Endothelial cell of umbilical vein (primary cell): ENCODE data around the gene GNPAT. TPM values are rescaled to one million over a fixed set of nuclear protein-coding genes. Genes with fewer than 3 reads are reported as not detected.

Experiments
- BruUV-seq: library from RNA; stranded (reverse); fragments of 400-500 nt; replicated peaks from 2 replicates; lab custom pipeline; 2021; lab: Mats Ljungman, UMichigan
- CTCF ChIA-PET: fragments of 300-600, 350-600 bp; sonication (Branson Sonifier 250); formaldehyde crosslinking; loops from one replicate; lab custom pipeline; 2021; ENCODE audit warnings: antibody characterized with exemption, inconsistent platforms; lab: Charles Lee
- POLR2A ChIA-PET: fragments of 300-600, 350-600 bp; sonication (Branson Sonifier 250); formaldehyde crosslinking; loops from one replicate; lab custom pipeline; 2021; ENCODE audit warnings: antibody characterized with exemption, inconsistent platforms; lab: Charles Lee
- DNase-seq: peaks from one replicate; pipeline ENCODE4 v3.0.0-alpha.2; 2011; ENCODE audit warnings: low read depth, low spot score
- FAIRE-seq: peaks from 2 replicates; lab custom pipeline; 2011; peaks lifted over from hg19 to GRCh38; lab: Jason Lieb, UNC
- H2AFZ ChIP-seq: 2 replicates; pipeline ENCODE4 v1.6.0; 2012; ENCODE audit warnings: low read depth, low read length, control low read depth, inconsistent platforms
- H3K27ac ChIP-seq: 2 replicates; pipeline ENCODE4 v1.5.1; 2011; ENCODE audit warnings: low read depth, mild to moderate bottlenecking, control low read depth, low read length, moderate library complexity; ENCODE audit not compliant: insufficient read depth
- H3K27me3 ChIP-seq, 2 experiments: 2 replicates each; pipeline versions ENCODE4 v1.6.0 to v1.6.1; 2011; ENCODE audit warnings: low read length in 2 of 2, mixed read lengths in 1 of 2; ENCODE audit not compliant: control insufficient read depth in 2 of 2, insufficient read depth in 2 of 2
- H3K36me3 ChIP-seq, 2 experiments: 2 replicates in 1 of 2; 3 replicates in 1 of 2; pipeline ENCODE4 v1.5.1; 2011; ENCODE audit warnings: low read length in 2 of 2, mild to moderate bottlenecking in 1 of 2, moderate library complexity in 1 of 2; ENCODE audit not compliant: control insufficient read depth in 2 of 2, insufficient read depth in 2 of 2; ENCODE audit errors: extremely low read depth in 1 of 2
- H3K4me1 ChIP-seq: 3 replicates; pipeline ENCODE4 v1.5.1; 2011; ENCODE audit warnings: mild to moderate bottlenecking, low read length; ENCODE audit not compliant: control insufficient read depth, insufficient read depth; ENCODE audit errors: extremely low read depth
- H3K4me2 ChIP-seq: 2 replicates; pipeline ENCODE4 v1.6.1; 2011; ENCODE audit warnings: low read length, control low read depth, mixed read lengths; ENCODE audit not compliant: insufficient read depth
- H3K4me3 ChIP-seq, 3 experiments: fragments of 200-600 bp in 1 of 3; sonication (generic), shearing (Covaris generic) in 1 of 3; replicated peaks in 1 of 3; 2 replicates each; pipeline ENCODE4 v1.5.1; 2011 to 2016; ENCODE audit warnings: control low read depth in 3 of 3, low read length in 3 of 3, mild to moderate bottlenecking in 2 of 3, inconsistent platforms in 1 of 3, low read depth in 1 of 3, moderate library complexity in 1 of 3; ENCODE audit not compliant: insufficient read depth in 1 of 3
- H3K79me2 ChIP-seq: 2 replicates; pipeline ENCODE4 v1.6.0; 2012; ENCODE audit warnings: low read length, inconsistent platforms; ENCODE audit not compliant: control insufficient read depth, insufficient read depth
- H3K9ac ChIP-seq: replicated peaks from 2 replicates; pipeline ENCODE3; 2011; ENCODE audit warnings: low read length, control low read depth; ENCODE audit not compliant: insufficient read depth; ENCODE audit errors: extremely low read depth
- H3K9me1 ChIP-seq: replicated peaks from 3 replicates; pipeline ENCODE4 v1.6.0; 2011; ENCODE audit warnings: mild to moderate bottlenecking, low read length; ENCODE audit not compliant: control insufficient read depth, insufficient read depth; ENCODE audit errors: extremely low read depth
- H3K9me3 ChIP-seq: replicated peaks from 2 replicates; pipeline ENCODE4 v1.5.1; 2012; ENCODE audit warnings: low read length, inconsistent platforms; ENCODE audit not compliant: control insufficient read depth, insufficient read depth
- H4K20me1 ChIP-seq: replicated peaks from 2 replicates; pipeline ENCODE3; 2011; ENCODE audit warnings: mild to moderate bottlenecking, low read length; ENCODE audit not compliant: control insufficient read depth, insufficient read depth; ENCODE audit errors: extremely low read depth
- CTCF ChIP-seq, 2 donors: IDR thresholded peaks; 1 replicate in 1 of 2; 2 replicates in 1 of 2; pipeline ENCODE4 v1.5.1; 2011; ENCODE audit warnings: low read length in 2 of 2, mild to moderate bottlenecking in 2 of 2, moderate library complexity in 2 of 2, control low read depth in 1 of 2, inconsistent platforms in 1 of 2, low read depth in 1 of 2; ENCODE audit not compliant: insufficient read depth in 1 of 2; ENCODE audit errors: extremely low read depth in 1 of 2
- EZH2 ChIP-seq: IDR thresholded peaks from 2 replicates; pipeline ENCODE4 v1.6.1; 2012; ENCODE audit warnings: borderline replicate concordance, low read depth, mild to moderate bottlenecking, moderate library complexity, low read length, inconsistent platforms; ENCODE audit not compliant: severe bottlenecking
- FOS ChIP-seq: IDR thresholded peaks from 2 replicates; pipeline ENCODE4 v1.6.1; 2011; ENCODE audit warnings: mild to moderate bottlenecking, low read length, moderate library complexity, borderline replicate concordance; ENCODE audit not compliant: insufficient read depth
- GATA2 ChIP-seq: IDR thresholded peaks from 2 replicates; pipeline ENCODE4 v1.7.0; 2011; ENCODE audit warnings: low read depth, mild to moderate bottlenecking, moderate library complexity, mixed read lengths, low read length; ENCODE audit not compliant: insufficient read length, insufficient read depth
- JUN ChIP-seq: IDR thresholded peaks from 2 replicates; pipeline ENCODE4 v1.6.1; 2011; ENCODE audit warnings: borderline replicate concordance, low read depth; ENCODE audit not compliant: insufficient read length, insufficient read depth
- MAX ChIP-seq: IDR thresholded peaks from 2 replicates; pipeline ENCODE4 v1.6.1; 2011; ENCODE audit not compliant: insufficient read depth, insufficient read length
- MYC ChIP-seq: IDR thresholded peaks from one replicate; pipeline ENCODE4 v1.6.1; 2011; ENCODE audit warnings: mild to moderate bottlenecking, low read depth, low read length
- POLR2A ChIP-seq: IDR thresholded peaks from 2 replicates; pipeline ENCODE4 v1.6.1; 2012; ENCODE audit warnings: low read depth, mild to moderate bottlenecking, control low read depth, low read length
- POLR2AphosphoS5 ChIP-seq: IDR thresholded peaks from 2 replicates; pipeline ENCODE4 v1.6.1; 2012; ENCODE audit warnings: low read depth, mild to moderate bottlenecking, control low read depth, low read length, moderate library complexity; ENCODE audit not compliant: insufficient read depth
- dilution Hi-C: fragments of 300-500 bp; cut with MboI; formaldehyde crosslinking; loops from one replicate; pipeline ENCODE4 v1.15.0; 2019; ENCODE audit warnings: low sequenced_read_pairs; ENCODE audit not compliant: extremely low pct_ligation_motif_present
- intact Hi-C: fragments of 100-400 bp; cut with micrococcal nuclease; formaldehyde crosslinking; loops from one replicate; pipeline ENCODE4 v1.10.0; 2022
- polyA plus RNA-seq, 4 experiments: library from polyadenylated mRNA; depleted of rRNA in 3 of 4; stranded (reverse) in 3 of 4; unstranded in 1 of 4; fragments of >200 nt; gene quantifications; 2 replicates each; pipeline versions ENCODE4 v1.2.1 to v1.2.3, GENCODE V29; 2011 to 2012; ENCODE audit warnings: missing spikeins in 1 of 4
- total RNA-seq: library from RNA; stranded (reverse); gene quantifications from 2 replicates; pipeline ENCODE4 v1.2.3, GENCODE V29; 2021

GNPAT gene
- total and polyA plus RNA-seq, 2 donors (not counting 3 experiments of a cell fraction or from before 2014, with no cell fraction given): 18.9 to 51.4 TPM

GRCh38 chr1:231208980-231209379 lies 32.0 kb upstream of the GNPAT start:
- intact Hi-C loops: no loop called here
- TF ChIP-seq FOS: no peak
- TF ChIP-seq JUN: no peak
- TF ChIP-seq MYC: no peak
- no peak for TF ChIP-seq EZH2
- TF ChIP-seq CTCF (IDR thresholded peaks at IDR 0.05; ENCODE audit: extremely low read depth in 1 of 2, insufficient read depth in 1 of 2, low read depth in 1 of 2, low read length in 2 of 2): no peak
- no peak for TF ChIP-seq POLR2AphosphoS5
- no peak for TF ChIP-seq GATA2
- no peak for TF ChIP-seq POLR2A
- no peak for TF ChIP-seq MAX
- peaks cover 2% of the 10 kb centered on the region for H3K4me1 ChIP-seq
- FAIRE-seq (no peak), DNase-seq (no peak)
- H3K9me1 ChIP-seq: no peaks in the 10 kb centered on the region
- no TSS peak for BruUV-seq
- H4K20me1 ChIP-seq: no peaks in the 10 kb centered on the region
- no peak overlapping the region for H3K4me3 ChIP-seq
- no peaks in the 10 kb centered on the region for H3K79me2 ChIP-seq
- no peak overlapping the region for H3K9ac ChIP-seq
- no peak overlapping the region for H2AFZ ChIP-seq
- no peak overlapping the region for H3K27ac ChIP-seq
- dilution Hi-C loops: no loop called here
- ChIA-PET POLR2A (no interaction called here), CTCF (interaction anchor here (0.6 to 2.8 kb wide), 2 partner anchors 116 to 568 kb away, joined by 3 to 31 read pairs; no protein-coding TSS in a partner anchor)
- H3K9me3 ChIP-seq: no peaks in the 10 kb centered on the region
- no peaks in the 10 kb centered on the region for H3K36me3 ChIP-seq
- peaks cover 0 to 5% of the 10 kb centered on the region in 2 experiments for H3K27me3 ChIP-seq
- H3K4me2 ChIP-seq: no peak overlapping the region
